Loucy (cell line): ENCODE measurements around the gene ATP5MG.

ENCODE experiments used
- H2AFZ ChIP-seq: fragments of 200-600 bp; sonication (generic); 2 replicates; pipeline ENCODE4 v1.6.0; 2016; ENCODE audit warnings: antibody characterized with exemption, mild to moderate bottlenecking, low read length, moderate library complexity
- H3F3A ChIP-seq: fragments of 200-600 bp; 2 replicates; pipeline ENCODE4 v1.6.0; 2016; ENCODE audit warnings: antibody characterized with exemption, low read depth, mild to moderate bottlenecking
- H3K27me3 ChIP-seq: fragments of 200-600 bp; sonication (generic); 2 replicates; pipeline ENCODE4 v1.6.1; 2014; ENCODE audit warnings: low read length, mild to moderate bottlenecking; ENCODE audit not compliant: insufficient read depth, poor library complexity, severe bottlenecking
- H3K36me3 ChIP-seq: fragments of 200-600 bp; sonication (generic); 2 replicates; pipeline ENCODE4 v1.6.1; 2016; ENCODE audit warnings: low read length; ENCODE audit not compliant: insufficient read depth
- H3K4me1 ChIP-seq: fragments of 200-600 bp; sonication (generic); 2 replicates; pipeline ENCODE4 v1.5.1; 2014; ENCODE audit warnings: low read length, mild to moderate bottlenecking; ENCODE audit not compliant: insufficient read depth, poor library complexity, severe bottlenecking
- H3K4me2 ChIP-seq: fragments of 200-600 bp; sonication (generic); 2 replicates; pipeline ENCODE4 v1.6.0; 2014; ENCODE audit warnings: antibody characterized with exemption, low read length, low read depth, mild to moderate bottlenecking; ENCODE audit not compliant: poor library complexity, severe bottlenecking
- H3K4me3 ChIP-seq: fragments of 200-600 bp; sonication (generic); 2 replicates; pipeline ENCODE4 v1.5.1; 2014; ENCODE audit warnings: low read length, mild to moderate bottlenecking, mixed read lengths; ENCODE audit not compliant: poor library complexity, severe bottlenecking
- H3K79me2 ChIP-seq: fragments of 200-600 bp; sonication (generic); 2 replicates; pipeline ENCODE4 v1.6.1; 2014; ENCODE audit warnings: low read length; ENCODE audit not compliant: insufficient read depth
- H3K9ac ChIP-seq: fragments of 200-600 bp; sonication (generic); 2 replicates; pipeline ENCODE4 v1.6.0; 2014; ENCODE audit warnings: mild to moderate bottlenecking, low read depth, low read length, moderate library complexity; ENCODE audit not compliant: poor library complexity, severe bottlenecking
- H3K9me2 ChIP-seq: fragments of 200-600 bp; sonication (generic); replicated peaks from 2 replicates; pipeline ENCODE4 v1.6.1; 2016; ENCODE audit warnings: low read depth, low read length, mixed read lengths
- H3K9me3 ChIP-seq: fragments of 200-600 bp; sonication (generic); 2 replicates; pipeline ENCODE4 v1.6.1; 2014; ENCODE audit warnings: mild to moderate bottlenecking, antibody characterized with exemption, low read length, low read depth; ENCODE audit not compliant: insufficient read depth
- H4K20me1 ChIP-seq: fragments of 200-600 bp; sonication (generic); 2 replicates; pipeline ENCODE4 v1.6.0; 2014; ENCODE audit warnings: antibody characterized with exemption, low read length, mild to moderate bottlenecking; ENCODE audit not compliant: insufficient read depth, poor library complexity, severe bottlenecking
- EZH2phosphoT487 ChIP-seq: fragments of 200-600 bp; IDR thresholded peaks from 2 replicates; pipeline ENCODE4 v1.6.1; 2018; ENCODE audit warnings: antibody characterized with exemption, mild to moderate bottlenecking, moderate library complexity, borderline replicate concordance
- TF ChIP-seq, protein P1 (sequence below): fragments of 200-600 bp; sonication (generic); conservative IDR thresholded peaks from 2 replicates; pipeline ENCODE4 v1.5.1; 2014; ENCODE audit warnings: mild to moderate bottlenecking, antibody characterized with exemption, low read length

Gene ATP5MG

DNA sequence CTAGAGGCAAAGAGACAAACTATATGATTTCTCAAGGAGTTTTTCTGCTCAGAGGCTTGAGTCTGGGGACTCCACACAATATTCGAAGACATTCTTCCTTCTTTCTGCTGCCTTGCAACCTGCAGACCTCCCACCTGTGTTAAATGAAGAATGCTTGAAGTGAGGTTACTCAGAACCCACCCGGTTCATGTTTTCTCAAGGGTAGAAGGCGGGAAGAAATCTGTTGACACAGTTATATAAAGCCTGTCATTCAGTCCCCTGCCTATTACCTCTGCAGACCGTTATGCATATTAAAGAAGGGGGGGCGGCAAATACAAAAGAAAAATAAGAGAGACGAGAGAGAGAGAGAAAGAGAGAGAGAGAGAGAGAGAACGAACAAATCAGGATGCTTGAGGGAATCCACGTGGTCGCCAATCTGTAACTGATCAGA lies 32.7 kb downstream of the ATP5MG start:
- Histone ChIP-seq H3K36me3 (no peaks in the 10 kb centered on the region), H3K27me3 (no peaks in the 10 kb centered on the region), H3K79me2 (peaks cover 26% of the 10 kb centered on the region), H3K4me1 (peaks cover 14% of the 10 kb centered on the region), H2AFZ (peak overlapping the region; percentile 89), H3K4me2 (peak overlapping the region; percentile 98), H4K20me1 (peaks cover 21% of the 10 kb centered on the region), H3K9me2 (no peaks in the 10 kb centered on the region), H3K9ac (peak overlapping the region; percentile 94), H3K9me3 (no peaks in the 10 kb centered on the region), H3F3A (peaks cover 10% of the 10 kb centered on the region; the same call in 1 of the 2 replicates), H3K4me3 (peak overlapping the region; percentile 92)
- TF ChIP-seq EZH2phosphoT487, result no peak
- TF ChIP-seq, protein P1, sequence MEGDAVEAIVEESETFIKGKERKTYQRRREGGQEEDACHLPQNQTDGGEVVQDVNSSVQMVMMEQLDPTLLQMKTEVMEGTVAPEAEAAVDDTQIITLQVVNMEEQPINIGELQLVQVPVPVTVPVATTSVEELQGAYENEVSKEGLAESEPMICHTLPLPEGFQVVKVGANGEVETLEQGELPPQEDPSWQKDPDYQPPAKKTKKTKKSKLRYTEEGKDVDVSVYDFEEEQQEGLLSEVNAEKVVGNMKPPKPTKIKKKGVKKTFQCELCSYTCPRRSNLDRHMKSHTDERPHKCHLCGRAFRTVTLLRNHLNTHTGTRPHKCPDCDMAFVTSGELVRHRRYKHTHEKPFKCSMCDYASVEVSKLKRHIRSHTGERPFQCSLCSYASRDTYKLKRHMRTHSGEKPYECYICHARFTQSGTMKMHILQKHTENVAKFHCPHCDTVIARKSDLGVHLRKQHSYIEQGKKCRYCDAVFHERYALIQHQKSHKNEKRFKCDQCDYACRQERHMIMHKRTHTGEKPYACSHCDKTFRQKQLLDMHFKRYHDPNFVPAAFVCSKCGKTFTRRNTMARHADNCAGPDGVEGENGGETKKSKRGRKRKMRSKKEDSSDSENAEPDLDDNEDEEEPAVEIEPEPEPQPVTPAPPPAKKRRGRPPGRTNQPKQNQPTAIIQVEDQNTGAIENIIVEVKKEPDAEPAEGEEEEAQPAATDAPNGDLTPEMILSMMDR, result no peak

DNA sequence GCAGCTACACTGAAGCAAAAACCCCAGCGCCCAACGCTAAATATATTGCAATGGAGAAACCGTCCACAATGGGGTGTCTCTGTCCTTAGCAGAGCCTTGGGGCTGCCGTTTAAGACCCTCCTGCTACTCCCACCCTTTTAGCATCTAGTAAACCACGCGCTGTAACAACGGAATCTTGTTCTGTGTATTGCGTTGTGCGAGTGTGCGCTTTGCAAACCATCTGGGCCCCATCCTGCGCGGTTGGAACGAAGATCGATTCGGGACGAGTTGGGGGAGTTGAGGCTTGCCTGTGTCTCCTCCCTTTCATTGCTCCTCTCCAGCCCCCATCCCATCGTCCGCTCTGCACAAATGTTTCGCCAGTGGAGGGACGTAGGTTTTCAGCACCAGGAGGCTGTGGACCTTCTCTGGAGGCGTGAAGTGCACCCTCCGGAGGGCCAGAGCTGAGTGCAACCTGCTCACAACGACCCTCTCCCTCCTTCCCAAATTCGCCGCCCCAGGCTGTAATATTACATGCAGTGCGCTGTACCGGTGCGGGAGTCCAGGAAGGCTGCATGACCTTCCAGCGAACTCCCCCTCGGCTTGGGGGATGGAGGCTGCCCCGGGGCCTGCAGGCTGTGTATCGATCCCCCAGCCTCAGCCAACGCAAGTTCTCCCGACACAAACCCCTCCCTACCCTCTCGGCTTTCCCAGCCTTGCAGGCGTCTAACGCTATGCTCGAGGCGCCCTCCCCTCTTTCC lies 33.3 kb downstream of the ATP5MG start:
- Histone ChIP-seq H3K27me3 (no peaks in the 10 kb centered on the region), H3K9me3 (no peaks in the 10 kb centered on the region), H3K36me3 (no peaks in the 10 kb centered on the region), H3K4me1 (peaks cover 20% of the 10 kb centered on the region), H3K9me2 (no peaks in the 10 kb centered on the region), H3K9ac (peak overlapping the region; percentile 94), H3K79me2 (peaks cover 32% of the 10 kb centered on the region), H3K4me3 (peak overlapping the region; percentile 92), H3K4me2 (peak overlapping the region; percentile 98), H4K20me1 (peaks cover 27% of the 10 kb centered on the region), H3F3A (peaks cover 10% of the 10 kb centered on the region; the same call in 1 of the 2 replicates), H2AFZ (peak overlapping the region; percentile 89)
- TF ChIP-seq, protein P1, result peak; percentile 18; the same call in 1 of the 2 replicates
- no peak for TF ChIP-seq EZH2phosphoT487

DNA sequence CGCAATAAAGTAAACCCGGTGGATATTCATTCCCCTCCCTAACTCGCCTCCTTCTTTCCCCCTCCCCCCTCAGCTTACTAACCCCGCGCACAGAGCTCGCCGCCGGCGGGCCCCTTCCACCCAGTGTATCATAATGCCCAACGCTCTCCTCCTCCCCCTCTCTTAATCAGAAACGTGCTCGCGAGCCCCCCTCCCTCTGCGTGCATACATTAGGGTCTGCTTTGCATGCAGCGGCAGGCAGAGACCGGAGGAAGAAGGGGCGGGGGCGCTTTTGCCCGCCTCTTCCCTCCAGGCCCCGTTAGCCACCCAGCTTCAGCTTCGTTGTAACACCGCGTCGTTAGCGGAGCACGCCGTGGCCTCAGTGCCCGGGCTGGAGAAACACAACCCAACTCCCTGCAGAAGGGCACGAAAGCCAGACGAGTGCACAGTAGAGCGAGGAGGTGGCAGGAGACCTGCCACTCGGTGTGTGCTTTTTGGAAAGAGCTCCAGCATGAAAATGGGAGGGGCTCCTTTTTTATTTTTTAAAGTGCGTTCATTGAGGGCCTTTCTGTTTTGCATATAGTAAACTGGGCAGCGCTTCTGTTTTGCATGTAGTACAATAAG lies 34.0 kb downstream of the ATP5MG start:
- H3K9me3 ChIP-seq, result no peaks in the 10 kb centered on the region
- peak overlapping the region; percentile 98 for H3K4me2 ChIP-seq
- no peaks in the 10 kb centered on the region for H3K9me2 ChIP-seq
- H3K4me1 ChIP-seq, result peaks cover 26% of the 10 kb centered on the region
- H3K27me3 ChIP-seq, result no peaks in the 10 kb centered on the region
- H3F3A ChIP-seq, result peaks cover 10% of the 10 kb centered on the region; the same call in 1 of the 2 replicates
- peaks cover 34% of the 10 kb centered on the region for H4K20me1 ChIP-seq
- peak overlapping the region; percentile 89 for H2AFZ ChIP-seq
- H3K9ac ChIP-seq, result peak overlapping the region; percentile 94
- H3K36me3 ChIP-seq, result no peaks in the 10 kb centered on the region
- peak overlapping the region; percentile 92 for H3K4me3 ChIP-seq
- TF ChIP-seq EZH2phosphoT487, result no peak
- TF ChIP-seq, protein P1, result no peak
- H3K79me2 ChIP-seq, result peaks cover 39% of the 10 kb centered on the region
